Stimulated activated CD8-positive, alpha-beta memory T cell treated with anti-CD3 and anti-CD28 coated beads, Interleukin-12 subunit alpha, Interleukin-12 subunit beta, amount 100 ng/mL, for 24 hours (primary cell): ENCODE measurements around the gene STARD6.
A peak's percentile ranks its signal among the peaks of the same experiment; 100 is the strongest.
"Not testable (repeated sequence)": the region's sequence is repeated elsewhere in the genome, so short reads cannot be mapped to it uniquely, and the experiment has no call there.

ENCODE experiments used
- DNase-seq: peaks from one replicate; pipeline ENCODE4 v3.0.0-alpha.2; 2020; ENCODE audit errors: extremely low read depth

Gene STARD6

GRCh38 chr18:54357660-54358494 lies at the start of gene STARD6, which contains the start of gene C18orf54:
TSS of gene STARD6 (minus strand) at chr18:54357858. CDS start at chr18:54354573, 3,285 bp downstream.
TSS of gene C18orf54 (plus strand) at chr18:54357906. CDS start at chr18:54360573, 2,667 bp downstream.
- DNase-seq: peak; percentile 66

GRCh38 chr18:54405290-54405689 lies 47.6 kb upstream of the STARD6 start:
- no peak for DNase-seq

- DNase-seq: no peak
These were observed 39.1 kb upstream of the STARD6 start for GRCh38 chr18:54396760-54397159.

- no peak for DNase-seq
These were observed 36.1 kb upstream of the STARD6 start for GRCh38 chr18:54393648-54394294.

- DNase-seq: no peak
These were observed 34.9 kb upstream of the STARD6 start for GRCh38 chr18:54392543-54393023.

GRCh38 chr18:54390838-54391237 lies 33.2 kb upstream of the STARD6 start:
- DNase-seq: no peak

- no peak for DNase-seq
These were observed 31.5 kb upstream of the STARD6 start for GRCh38 chr18:54389143-54389505.

GRCh38 chr18:54388203-54389142 lies 30.8 kb upstream of the STARD6 start:
- DNase-seq: peak; percentile 0

GRCh38 chr18:54387631-54388030 lies 30.0 kb upstream of the STARD6 start:
- no peak for DNase-seq

- not testable (repeated sequence) for DNase-seq
These were observed 29.3 kb upstream of the STARD6 start for GRCh38 chr18:54386800-54387495.

GRCh38 chr18:54386043-54386442 lies 28.4 kb upstream of the STARD6 start:
- no peak for DNase-seq

- DNase-seq: no peak
These were observed 25.1 kb upstream of the STARD6 start for GRCh38 chr18:54382733-54383252.

- no peak for DNase-seq
These were observed 24.4 kb upstream of the STARD6 start for GRCh38 chr18:54382076-54382475.

GRCh38 chr18:54381640-54382039 lies 24.0 kb upstream of the STARD6 start:
- no peak for DNase-seq

- DNase-seq: no peak
These were observed 20.4 kb upstream of the STARD6 start for GRCh38 chr18:54378057-54378456.

- no peak for DNase-seq
These were observed 2.7 kb upstream of the STARD6 start for GRCh38 chr18:54360406-54360805.

- no peak for DNase-seq
These were observed 1.6 kb upstream of the STARD6 start for GRCh38 chr18:54359233-54359632.

GRCh38 chr18:54358495-54359040 lies 910 bp upstream of the STARD6 start:
- DNase-seq: no peak

- DNase-seq: no peak
These were observed 487 bp downstream of the STARD6 start for GRCh38 chr18:54357082-54357659.

- DNase-seq: no peak
These were observed 6.5 kb downstream of the STARD6 start for GRCh38 chr18:54351186-54351585.
